M059J (cell line): ENCODE data around the gene GNAL. TPM values are rescaled to one million over a fixed set of nuclear protein-coding genes. Genes with fewer than 3 reads are reported as not detected.
"Not testable (repeated sequence)": the region's sequence is repeated elsewhere in the genome, so short reads cannot be mapped to it uniquely, and the experiment has no call there.

Experiments
- DNase-seq: peaks from one replicate; pipeline ENCODE4 v3.0.0-alpha.2; 2012; ENCODE audit warnings: low read depth
- total RNA-seq: library from RNA; depleted of rRNA; stranded (reverse); fragments of >200 nt; shearing (Covaris generic); gene quantifications from 2 replicates; pipeline ENCODE4 v1.2.3, GENCODE V29; 2014

The GNAL gene
- total RNA-seq, 1 experiment from 2014 or later, result 0.15 TPM

GRCh38 chr18:11669271-11669947 lies 19.7 kb upstream of the GNAL start:
- DNase-seq, result no peak

DNA sequence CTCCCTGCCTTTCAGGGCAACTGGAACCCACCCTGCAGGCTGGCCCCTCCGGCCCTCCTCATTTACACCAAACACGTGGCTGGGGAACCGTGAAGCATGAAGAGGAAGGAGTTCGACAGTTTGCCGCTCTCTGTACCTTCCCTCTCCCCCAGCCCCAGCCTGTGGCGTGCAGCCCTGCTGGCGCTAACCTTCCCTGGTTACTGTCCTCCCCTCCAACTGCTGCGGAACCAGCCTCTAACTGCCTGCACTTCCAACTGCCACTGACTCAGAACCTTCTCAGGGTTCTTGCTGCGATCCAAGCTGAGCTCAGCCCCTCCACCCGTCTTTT lies 19.2 kb upstream of the GNAL start:
- no peak for DNase-seq

GRCh38 chr18:11671156-11671555 lies 17.9 kb upstream of the GNAL start:
- no peak for DNase-seq

DNA sequence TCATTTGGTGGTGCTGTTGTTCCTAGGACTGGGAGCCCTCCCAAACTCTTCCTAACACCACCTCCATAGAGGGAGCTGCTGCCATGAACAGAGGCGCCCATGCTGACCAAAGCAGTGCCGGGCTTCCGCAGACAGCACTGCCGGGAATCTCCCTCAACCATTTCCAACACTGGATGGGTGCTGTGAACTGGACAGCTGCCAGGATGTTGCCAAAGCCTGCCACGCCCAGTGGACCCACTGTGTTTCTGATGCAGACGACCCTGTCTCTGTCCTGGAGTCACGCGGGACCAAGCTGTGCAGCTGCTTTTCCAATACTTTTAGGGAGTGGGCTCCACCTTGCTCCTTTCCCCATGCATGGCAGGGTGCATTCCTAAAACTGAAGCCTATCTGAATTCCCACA lies 16.9 kb upstream of the GNAL start:
- no peak for DNase-seq

DNA sequence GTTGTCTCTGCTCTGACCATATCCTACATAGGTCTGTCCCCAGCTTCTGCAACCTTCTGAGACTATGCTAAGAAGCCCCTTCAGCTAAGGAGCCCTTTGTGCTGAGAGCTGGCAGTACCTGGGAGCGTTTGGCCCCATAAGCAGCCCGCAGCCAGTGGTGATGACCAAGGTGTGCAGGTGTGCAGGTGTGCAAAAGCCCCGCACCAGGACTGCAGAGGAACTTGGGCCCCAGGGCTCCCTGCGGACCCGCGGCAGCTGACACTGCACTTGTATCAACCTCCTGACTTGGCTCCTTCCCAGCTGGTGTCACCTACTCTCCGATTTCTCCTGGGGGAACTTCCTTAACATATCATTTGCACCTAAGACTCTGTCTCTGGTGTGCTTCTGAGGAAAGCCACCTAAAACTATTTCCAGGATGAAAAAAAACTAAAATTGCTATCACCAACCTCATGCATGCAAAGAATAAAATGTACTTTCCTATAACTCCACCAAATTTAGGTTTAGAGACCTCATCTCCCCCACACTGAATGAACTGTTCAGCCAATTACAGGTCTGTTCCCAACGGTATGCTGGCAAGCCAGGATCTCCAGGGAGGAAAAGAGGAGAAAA lies 16.1 kb upstream of the GNAL start:
- no peak for DNase-seq

DNA sequence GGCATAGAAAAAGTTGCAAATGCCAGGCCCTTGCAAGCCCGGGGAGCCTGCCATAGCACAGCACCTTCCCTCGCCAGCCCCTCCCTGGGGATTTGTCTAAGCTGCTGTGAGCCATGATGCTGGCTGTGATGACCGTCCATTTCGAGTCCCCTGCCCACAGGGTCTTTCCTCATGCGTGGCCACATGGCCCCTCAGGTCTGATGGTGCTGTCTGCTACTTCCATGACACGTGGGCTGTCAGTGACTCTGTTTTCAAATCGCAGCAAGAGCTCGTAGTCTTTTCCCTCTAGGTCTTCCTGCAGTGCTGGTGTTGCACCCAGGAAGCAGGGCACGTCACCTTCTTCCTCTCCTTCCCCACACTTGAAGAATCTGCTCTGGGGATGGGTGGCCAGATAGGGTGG lies 15.5 kb upstream of the GNAL start:
- DNase-seq, result no peak

GRCh38 chr18:11674119-11674518 lies 14.9 kb upstream of the GNAL start:
- no peak for DNase-seq

- DNase-seq, result no peak
These were observed 12.7 kb upstream of the GNAL start for GRCh38 chr18:11676386-11676785.

- DNase-seq, result peak; percentile 15
These were observed 12.2 kb upstream of the GNAL start for GRCh38 chr18:11676867-11677266.

DNA sequence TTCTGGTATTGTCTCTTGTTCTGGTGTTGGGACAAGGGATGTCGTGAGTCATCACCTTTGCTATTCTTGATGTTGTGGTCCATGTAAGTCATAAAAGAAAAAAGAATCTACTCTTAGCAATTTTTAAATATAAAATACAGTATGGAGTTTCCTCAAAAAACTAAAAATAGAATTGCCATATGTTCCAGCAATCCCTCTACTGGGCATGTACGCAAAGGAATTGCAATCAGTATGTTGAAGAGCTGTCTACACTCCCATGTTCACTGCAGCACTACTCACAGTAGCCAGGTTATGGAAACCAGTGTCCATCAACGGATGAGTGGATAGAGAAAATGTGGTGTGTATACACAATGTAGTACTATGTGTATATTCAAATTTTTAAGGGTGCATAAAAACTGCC lies 10.9 kb upstream of the GNAL start:
- no peak for DNase-seq

GRCh38 chr18:11689669-11690565 lies 853 bp downstream of the GNAL start:
- peak; percentile 19 for DNase-seq

- not testable (repeated sequence) for DNase-seq
These were observed 1.6 kb downstream of the GNAL start for GRCh38 chr18:11690660-11691059.

DNA sequence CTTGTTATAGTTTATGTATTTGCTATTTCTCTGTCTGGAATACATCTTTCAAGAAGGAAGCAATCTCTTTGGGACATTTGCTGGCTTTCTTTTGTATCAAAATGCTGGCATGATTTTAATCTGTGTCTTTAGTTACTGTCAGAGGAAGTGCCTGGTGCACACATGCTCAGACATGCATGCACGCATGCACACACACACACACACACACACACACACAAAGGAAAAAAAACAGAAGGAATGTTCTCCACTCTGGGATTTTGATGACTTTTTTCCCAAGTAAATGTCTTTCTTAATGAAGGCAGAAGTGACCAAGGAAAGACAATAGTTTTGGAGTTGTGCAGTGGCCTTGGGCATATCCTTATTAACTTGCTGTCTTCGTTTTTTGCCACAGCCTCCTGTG lies 6.7 kb downstream of the GNAL start:
- no peak for DNase-seq

DNA sequence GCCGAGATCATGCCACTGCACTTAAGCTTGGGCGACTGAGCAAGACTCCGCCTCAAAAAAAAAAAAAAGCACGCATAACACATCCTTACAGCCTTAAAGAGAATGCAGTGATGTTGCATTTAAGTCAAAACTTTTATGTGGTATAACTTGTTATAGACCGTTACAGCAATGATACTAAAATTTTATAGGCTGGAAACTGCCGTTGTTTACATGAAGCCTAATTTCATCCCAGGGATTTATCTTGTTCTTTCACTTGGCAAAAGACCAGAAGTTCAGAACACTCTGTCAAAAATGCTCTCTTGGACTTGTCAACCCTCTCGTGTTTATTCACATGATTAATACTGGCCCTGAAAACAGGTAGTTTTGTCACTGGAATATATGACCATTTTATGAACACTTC lies 7.4 kb downstream of the GNAL start:
- no peak for DNase-seq

DNA sequence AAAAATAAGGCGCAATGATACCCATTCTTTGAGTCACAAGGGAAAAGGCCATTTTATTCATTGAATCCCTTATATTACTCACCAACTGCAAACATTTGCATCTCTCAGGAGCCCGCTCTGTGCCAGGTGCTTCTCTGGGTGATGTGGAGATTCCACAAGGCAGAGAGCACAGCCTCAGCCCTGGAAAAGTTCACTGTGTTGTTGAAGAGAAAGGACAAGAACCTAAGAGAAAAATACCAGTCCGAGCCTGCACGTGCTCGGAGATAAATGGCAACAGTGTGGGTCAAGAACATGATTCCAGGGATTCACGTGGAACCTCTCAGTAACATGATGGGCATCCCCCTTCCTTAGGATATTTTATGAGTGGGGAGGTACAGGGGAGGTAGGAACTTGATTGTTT lies 11.8 kb downstream of the GNAL start:
- DNase-seq, result no peak

DNA sequence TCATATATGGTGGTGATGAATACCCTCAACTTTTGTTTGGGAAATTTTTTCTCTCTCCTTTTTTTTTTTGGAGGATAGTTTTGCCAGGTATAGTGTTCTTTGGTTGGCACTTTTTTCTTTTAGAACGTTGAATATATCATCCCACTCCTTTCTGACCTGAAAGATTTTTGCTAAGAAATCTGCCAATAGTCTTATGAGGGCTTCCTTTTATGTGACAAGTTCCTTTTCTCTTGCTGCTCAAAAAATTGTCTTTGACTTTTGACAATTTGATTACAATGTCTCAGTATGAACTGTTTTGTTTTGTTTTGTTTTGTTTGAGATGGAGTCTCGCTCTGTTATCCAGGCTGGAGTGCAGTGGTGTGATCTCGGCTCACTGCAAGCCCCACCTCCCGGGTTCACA lies 21.5 kb downstream of the GNAL start:
- DNase-seq, result no peak

GRCh38 chr18:11713756-11714155 lies 24.7 kb downstream of the GNAL start:
- no peak for DNase-seq

DNA sequence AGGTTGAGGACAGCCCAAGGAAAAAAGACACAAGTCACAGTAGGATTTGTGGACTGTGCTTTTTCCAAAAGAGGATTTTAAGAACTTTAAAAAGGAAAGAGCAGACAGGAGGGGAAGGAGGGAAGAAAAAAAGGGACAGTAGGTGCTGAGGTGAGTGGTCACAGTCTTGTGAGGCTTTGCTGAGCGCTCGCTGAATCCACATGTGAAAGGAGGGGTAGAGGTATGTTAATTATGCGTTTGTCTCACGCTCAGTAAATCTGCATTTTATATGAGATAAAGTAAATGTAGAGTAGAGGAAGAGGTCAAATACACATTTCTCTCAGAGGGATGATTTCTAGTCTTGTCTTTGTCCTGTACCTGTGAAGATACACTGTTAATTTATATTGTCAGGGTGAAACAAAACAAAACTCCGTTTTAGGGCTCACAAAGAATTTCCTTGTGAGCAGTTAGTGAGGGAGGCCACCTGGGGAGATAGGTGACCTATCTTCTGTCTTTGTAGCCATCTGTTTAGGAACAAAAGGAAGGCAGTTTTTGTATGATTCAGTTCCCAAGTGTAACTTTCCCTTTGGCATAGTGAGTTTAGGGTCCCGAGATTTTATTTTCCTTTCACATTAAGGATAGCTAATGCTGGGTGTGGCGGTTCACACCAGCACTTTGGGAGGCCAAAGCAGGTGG lies 25.3 kb downstream of the GNAL start:
- no peak for DNase-seq

DNA sequence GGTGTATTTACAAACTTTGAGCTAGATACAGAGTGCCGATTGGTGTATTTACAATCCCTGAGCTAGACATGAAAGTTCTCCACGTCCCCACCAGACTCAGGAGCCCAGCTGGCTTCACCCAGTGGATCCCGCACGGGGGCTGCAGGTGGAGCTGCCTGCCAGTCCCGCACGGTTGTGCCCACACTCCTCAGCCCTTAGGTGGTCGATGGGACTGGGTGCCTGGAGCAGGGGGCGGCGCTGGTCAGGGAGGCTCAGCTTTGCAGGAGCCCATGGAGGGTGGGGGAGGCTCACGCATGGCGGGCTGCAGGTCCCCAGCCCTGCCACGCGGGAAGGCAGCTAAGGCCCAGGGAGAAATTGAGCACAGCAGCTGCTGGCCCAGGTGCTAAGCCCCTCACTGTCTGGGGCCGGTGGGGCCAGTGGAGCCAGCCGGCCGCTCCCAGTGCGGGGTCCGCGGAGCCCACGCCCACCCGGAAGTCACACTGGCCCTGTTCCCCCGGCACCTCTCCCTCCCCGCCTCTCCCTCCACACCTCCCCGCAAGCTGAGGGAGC lies 27.8 kb downstream of the GNAL start:
- not testable (repeated sequence) for DNase-seq

DNA sequence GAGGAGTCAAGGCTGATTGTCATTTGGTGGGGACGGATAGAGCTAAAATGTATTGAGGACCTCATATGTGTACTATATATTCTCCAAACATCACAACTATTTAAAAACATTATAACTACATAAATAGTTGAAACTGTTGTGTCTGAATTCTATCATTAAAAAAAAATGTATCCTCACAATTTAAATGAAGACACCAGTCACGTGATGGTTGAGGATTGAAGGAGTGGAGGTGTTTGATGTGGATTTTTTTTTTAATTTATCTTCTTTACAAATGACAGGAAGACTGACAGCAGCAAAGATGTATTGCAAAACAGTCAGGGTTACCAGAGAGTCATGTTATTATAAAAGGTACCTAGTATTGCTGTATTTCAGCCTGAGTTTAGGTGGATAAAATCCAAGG lies 30.0 kb downstream of the GNAL start:
- no peak for DNase-seq

- no peak for DNase-seq
These were observed 30.6 kb downstream of the GNAL start for GRCh38 chr18:11719621-11720020.

GRCh38 chr18:11721720-11722119 lies 32.7 kb downstream of the GNAL start:
- no peak for DNase-seq
